NCI-H82 treated with DMSO at 0.1 percent for 48 hours (cell line): ENCODE data around the gene DYNLT5.
"Not testable (repeated sequence)": the region's sequence is repeated elsewhere in the genome, so short reads cannot be mapped to it uniquely, and the experiment has no call there.

Experiments
- DNase-seq: peaks from one replicate; lab custom pipeline; 2025; ENCODE audit not compliant: unreplicated experiment; lab: John Stamatoyannopoulos, UW

The DYNLT5 gene

DNA sequence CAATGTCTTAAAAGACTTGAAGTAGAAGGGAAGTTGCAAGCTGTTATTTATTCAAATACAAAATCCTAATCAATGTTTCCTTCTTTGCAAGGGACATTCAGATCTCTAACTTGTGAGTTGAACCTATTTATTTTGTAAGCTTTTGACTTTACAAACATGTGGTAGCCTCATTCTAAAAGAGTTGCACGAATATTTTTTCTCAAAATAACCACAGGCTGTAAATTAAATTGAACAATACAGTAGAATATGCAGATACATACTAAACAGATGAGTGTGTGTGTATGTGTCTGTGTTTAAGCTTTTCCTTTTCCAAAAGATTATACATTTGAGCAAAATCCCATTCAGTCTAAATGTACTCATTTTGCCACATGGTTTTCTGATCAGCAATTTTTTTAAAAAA lies 4.8 kb upstream of the DYNLT5 start:
- no peak for DNase-seq

GRCh38 chr1:66750577-66750976 lies 1.7 kb upstream of the DYNLT5 start:
- DNase-seq: no peak

DNA sequence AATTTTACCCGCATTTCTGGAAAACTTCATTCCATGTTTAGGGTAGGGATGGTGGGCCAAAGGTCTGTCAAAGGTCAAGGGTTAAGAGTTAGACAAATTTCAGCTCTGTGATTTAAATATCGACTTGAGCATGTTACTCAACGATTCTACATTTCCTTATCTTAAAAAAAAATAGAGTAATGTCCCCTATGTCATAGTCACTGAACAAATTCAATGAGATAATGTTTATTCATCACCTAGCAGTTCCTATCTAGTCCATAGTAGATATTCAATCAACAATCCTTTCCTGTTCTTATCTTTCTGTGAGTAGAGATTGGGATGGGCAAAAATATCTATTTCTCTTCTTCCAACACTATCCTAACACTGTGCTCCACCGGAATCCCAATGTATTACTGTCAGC lies 1.1 kb upstream of the DYNLT5 start:
- DNase-seq: no peak

DNA sequence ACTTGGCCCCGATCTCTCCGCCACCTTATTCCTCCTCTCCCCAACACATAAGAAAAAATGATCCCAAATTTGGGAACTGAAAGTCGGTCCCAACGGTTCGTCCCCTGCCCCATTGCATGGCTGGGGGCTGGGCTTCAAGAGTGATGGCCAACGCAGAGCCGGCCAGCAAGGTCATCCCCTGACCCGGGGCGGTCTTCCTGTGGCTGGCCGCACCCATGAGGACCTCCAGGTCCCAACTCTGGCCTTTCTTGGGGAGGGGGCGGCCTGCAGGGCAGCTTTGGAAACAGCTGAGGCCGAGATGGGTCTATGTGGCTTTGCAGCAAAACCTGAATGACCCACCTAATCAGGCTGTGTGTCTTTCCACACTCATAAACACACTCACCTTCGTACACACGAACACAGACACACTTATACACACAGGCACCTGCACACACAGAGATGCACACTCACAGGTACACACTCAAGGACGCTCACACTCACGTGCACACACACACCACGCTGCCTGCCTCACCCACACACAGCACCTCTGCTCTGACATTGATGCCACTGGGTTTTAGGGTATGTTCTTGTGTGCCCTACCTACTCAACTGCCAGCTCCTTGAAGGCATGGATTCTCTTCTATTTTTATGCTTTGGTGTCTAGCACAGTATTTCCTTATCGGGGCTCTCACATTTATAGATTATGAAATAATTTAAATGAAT lies 562 bp downstream of the DYNLT5 start:
- DNase-seq: no peak

DNA sequence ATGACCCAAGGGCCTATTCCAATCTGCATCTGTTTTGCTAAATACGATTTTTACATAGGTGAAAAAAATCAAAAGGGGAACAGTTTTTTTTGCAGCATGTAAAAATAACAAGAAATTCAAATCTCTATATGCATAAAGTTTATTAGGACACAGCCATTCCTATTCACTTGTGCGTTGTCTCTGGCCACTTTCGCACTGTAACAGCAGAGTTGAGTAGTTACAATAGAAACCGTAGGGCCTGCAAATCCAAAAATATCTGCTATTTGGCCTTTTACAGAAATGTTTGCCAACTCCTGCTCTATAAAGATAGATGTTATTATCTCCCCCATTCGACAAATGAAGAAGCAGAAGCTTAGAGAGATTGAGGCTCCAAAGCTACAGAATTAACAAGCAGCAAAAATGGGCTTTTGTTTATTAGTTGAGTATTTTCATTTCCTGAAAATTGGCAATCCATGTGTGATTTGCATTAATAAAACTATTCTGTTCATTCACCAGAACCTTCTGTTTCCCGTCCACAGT lies 5.5 kb downstream of the DYNLT5 start:
- no peak for DNase-seq

DNA sequence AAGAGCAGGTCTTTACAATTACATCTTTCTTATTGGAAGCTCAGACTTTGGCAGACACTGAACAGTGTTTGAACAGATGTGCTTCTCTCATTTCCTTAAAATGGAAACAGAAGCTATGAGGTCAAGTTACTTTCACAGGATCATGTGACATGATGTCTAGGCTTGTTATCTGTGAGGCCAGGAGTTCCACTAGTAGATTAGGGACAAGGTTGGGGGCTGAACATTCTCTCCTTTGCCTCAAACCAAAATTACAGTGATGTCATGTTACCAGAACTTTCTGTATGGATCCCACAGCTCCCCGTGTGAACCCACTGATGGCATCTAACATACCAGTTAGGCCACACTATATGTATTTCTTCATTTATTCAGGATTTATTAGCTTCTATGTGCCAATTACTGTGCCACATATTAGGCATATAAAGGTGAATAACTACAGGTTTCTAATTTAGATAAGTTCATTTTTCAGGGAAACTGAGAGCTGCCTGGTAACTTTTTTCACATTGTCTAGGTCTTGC lies 6.0 kb downstream of the DYNLT5 start:
- no peak for DNase-seq

DNA sequence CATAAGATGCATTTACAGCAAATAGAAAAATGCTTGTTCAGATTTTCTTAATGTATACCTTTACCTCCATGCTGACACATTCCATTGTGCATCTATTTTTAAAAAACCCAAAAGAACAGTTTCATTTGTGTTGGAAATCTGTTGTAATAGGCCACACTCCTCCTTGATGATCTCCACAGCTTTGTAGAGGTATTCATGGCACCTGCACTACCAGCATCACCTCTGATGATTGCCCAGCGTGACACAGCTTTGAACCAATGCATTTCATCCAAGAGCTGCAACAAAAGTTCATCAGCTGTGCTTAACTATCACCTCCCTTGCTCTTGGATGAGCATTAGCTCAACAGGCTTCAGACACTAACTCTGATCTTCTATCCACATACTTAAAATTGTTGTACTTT lies 8.2 kb downstream of the DYNLT5 start:
- no peak for DNase-seq

- no peak for DNase-seq
Measured at GRCh38 chr1:66761221-66761620, 9.0 kb downstream of the DYNLT5 start.

GRCh38 chr1:66764994-66765578 lies 12.8 kb downstream of the DYNLT5 start:
- DNase-seq: peak; percentile 24

GRCh38 chr1:66767626-66768025 lies 15.4 kb downstream of the DYNLT5 start:
- no peak for DNase-seq

- DNase-seq: no peak
Measured at GRCh38 chr1:66768965-66769364, 16.7 kb downstream of the DYNLT5 start.

GRCh38 chr1:66769512-66770229 lies 17.4 kb downstream of the DYNLT5 start:
- no peak for DNase-seq

DNA sequence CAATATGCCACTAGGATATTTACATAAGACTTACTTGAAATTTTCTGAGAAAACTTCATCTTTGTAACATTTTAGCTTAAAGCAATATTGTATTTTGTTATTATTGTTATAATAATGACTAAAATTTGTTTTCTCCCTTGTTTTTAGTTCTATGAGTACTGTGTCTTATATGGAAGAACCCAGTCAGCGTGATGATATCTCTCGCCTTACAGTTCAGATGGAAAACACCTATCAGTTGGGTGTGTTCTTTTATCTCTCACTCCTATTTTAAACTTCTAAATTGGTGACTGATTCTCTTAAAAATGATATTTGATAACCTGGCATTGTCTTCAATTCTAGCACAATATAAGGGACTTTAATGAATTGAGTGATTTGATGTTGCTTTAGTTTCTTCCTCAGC lies 18.0 kb downstream of the DYNLT5 start:
- DNase-seq: no peak

DNA sequence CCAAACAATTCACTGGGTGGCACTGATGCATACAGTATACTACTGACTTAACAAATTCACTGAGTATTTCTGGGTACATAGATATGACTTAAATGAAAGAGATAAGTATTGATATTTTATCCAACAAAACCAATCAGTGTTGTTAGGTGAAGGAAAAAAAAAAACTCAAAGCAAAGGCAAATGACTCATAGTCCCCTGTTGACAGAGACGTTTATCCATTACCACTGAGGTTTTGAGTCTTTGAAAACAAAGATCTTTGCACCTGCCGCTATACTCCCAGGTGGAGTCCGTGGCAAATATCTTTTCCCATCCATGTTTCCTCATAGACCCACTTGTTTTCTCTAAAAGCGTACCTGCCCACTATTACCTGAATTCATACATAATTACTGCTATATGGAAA lies 18.4 kb downstream of the DYNLT5 start:
- DNase-seq: no peak

DNA sequence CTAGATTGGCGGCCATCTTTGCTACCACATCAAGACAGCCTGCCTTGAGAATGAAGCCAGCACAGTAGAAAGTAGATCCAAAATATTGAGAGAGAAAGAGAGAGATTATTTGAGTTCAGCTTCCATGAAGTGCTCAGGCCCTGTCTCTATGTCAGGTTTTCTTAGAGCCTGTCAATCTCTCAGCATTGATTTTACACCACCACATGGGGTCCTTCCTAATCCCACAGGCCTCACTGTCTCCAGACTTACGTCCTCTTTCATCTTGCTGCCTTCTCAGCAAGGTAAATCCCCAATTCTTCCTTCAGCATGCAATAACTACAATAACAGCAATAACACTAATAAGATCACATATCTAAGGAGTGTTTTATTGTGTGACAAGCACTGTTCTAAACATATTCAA lies 21.0 kb downstream of the DYNLT5 start:
- no peak for DNase-seq

GRCh38 chr1:66774438-66774837 lies 22.2 kb downstream of the DYNLT5 start:
- no peak for DNase-seq

GRCh38 chr1:66775646-66776045 lies 23.4 kb downstream of the DYNLT5 start:
- DNase-seq: no peak

GRCh38 chr1:66777831-66778230 lies 25.6 kb downstream of the DYNLT5 start:
- no peak for DNase-seq

DNA sequence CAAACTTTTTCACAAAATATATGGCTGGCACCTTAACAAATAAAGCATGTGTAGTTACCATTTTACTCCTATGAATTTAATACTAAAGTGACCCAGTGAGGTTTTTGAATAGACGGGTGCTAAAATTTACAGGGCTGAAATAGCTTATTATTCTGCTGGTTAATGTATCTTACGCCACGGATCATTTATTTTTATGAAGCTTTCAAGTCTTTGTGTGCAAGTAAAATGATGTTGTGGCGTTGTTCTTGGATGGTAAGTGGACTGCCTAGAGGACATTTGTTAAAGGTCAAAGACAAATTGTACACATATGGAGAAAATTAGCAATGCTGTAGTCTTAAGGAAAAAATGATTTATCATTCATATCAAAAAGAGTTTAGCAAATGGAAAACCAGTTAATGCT lies 26.0 kb downstream of the DYNLT5 start:
- no peak for DNase-seq

- DNase-seq: no peak
Measured at GRCh38 chr1:66778969-66779368, 26.7 kb downstream of the DYNLT5 start.

GRCh38 chr1:66779475-66780078 lies 27.3 kb downstream of the DYNLT5 start:
- no peak for DNase-seq

DNA sequence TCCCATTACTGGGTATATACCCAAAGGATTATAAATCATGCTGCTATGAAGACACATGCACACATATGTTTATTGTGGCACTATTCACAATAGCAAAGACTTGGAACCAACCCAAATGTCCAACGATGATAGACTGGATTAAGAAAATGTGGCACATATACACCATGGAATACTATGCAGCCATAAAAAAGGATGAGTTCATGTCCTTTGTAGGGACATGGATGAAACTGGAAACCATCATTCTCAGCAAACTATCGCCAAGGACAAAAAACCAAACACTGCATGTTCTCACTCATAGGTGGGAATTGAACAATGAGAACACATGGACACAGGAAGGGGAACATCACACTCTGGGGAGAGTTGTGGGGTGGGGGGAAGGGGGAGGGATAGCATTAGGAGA lies 33.5 kb downstream of the DYNLT5 start:
- DNase-seq: not testable (repeated sequence)
